MM.1S (cell line): ENCODE data around the gene KDM4F.

Experiments used
- EZH2phosphoT487 ChIP-seq: fragments of 300-600 bp; sonication (generic); IDR thresholded peaks from 2 replicates; pipeline ENCODE4 v1.6.1; 2018; ENCODE audit warnings: antibody characterized with exemption, low read length
- TF ChIP-seq, protein P1 (sequence below): fragments of 300-600 bp; sonication (generic); IDR thresholded peaks from 2 replicates; pipeline ENCODE4 v1.5.1; 2016; ENCODE audit warnings: antibody characterized with exemption, low read length, mixed read lengths

DNA sequence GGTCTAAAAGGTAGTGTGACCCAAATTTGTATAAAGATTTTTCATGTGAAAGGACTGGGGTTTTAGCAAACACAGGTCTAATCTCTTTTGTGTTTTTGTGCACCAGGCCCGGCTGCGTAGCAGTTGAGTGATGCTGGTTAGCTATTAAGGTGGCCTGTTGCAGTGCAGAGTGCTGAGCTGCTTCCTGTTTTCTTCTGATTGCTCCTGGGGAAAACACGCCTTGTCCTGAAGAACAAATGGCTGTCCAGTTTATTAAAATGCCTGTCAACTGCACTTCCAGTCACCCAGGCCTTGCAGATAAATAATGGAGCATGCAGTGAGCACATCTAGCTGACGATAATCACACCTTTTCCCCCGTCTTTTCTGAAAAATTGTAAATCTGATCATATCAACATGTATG is 19.3 kb downstream of the KDM4F start:
- TF ChIP-seq, protein P1, sequence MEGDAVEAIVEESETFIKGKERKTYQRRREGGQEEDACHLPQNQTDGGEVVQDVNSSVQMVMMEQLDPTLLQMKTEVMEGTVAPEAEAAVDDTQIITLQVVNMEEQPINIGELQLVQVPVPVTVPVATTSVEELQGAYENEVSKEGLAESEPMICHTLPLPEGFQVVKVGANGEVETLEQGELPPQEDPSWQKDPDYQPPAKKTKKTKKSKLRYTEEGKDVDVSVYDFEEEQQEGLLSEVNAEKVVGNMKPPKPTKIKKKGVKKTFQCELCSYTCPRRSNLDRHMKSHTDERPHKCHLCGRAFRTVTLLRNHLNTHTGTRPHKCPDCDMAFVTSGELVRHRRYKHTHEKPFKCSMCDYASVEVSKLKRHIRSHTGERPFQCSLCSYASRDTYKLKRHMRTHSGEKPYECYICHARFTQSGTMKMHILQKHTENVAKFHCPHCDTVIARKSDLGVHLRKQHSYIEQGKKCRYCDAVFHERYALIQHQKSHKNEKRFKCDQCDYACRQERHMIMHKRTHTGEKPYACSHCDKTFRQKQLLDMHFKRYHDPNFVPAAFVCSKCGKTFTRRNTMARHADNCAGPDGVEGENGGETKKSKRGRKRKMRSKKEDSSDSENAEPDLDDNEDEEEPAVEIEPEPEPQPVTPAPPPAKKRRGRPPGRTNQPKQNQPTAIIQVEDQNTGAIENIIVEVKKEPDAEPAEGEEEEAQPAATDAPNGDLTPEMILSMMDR = no peak
- no peak for TF ChIP-seq EZH2phosphoT487
